GM12864 (cell line): ENCODE measurements around the gene AFF3.

ENCODE experiments used
- DNase-seq: peaks from one replicate; pipeline ENCODE4 v3.0.0-alpha.2; 2011; ENCODE audit warnings: low read depth
- H3K4me3 ChIP-seq: 2 replicates; pipeline ENCODE4 v1.5.1; 2011; ENCODE audit warnings: mild to moderate bottlenecking, low read depth, low read length, control low read depth
- CTCF ChIP-seq: IDR thresholded peaks from 2 replicates; pipeline ENCODE4 v1.5.1; 2011; ENCODE audit warnings: low read depth, mild to moderate bottlenecking, moderate library complexity, low read length, control low read depth, inconsistent platforms; ENCODE audit errors: missing control alignments

AFF3 gene

GRCh38 chr2:99852956-99853355, 289.4 kb downstream of the AFF3 start:
- no peak overlapping the region for H3K4me3 ChIP-seq
- no peak for TF ChIP-seq CTCF
- DNase-seq = no peak

- TF ChIP-seq CTCF = no peak
- H3K4me3 ChIP-seq = no peak overlapping the region
- no peak for DNase-seq
Observed at GRCh38 chr2:99852376-99852934, 289.9 kb downstream of the AFF3 start.

- no peak overlapping the region for H3K4me3 ChIP-seq
- no peak for DNase-seq
- TF ChIP-seq CTCF = no peak
Observed at GRCh38 chr2:99851811-99852210, 290.6 kb downstream of the AFF3 start.

- no peak for DNase-seq
- no peak for TF ChIP-seq CTCF
- no peak overlapping the region for H3K4me3 ChIP-seq
Observed at GRCh38 chr2:99851089-99851488, 291.3 kb downstream of the AFF3 start.

GRCh38 chr2:99850084-99850710, 292.2 kb downstream of the AFF3 start:
- no peak for TF ChIP-seq CTCF
- DNase-seq = no peak
- no peak overlapping the region for H3K4me3 ChIP-seq

GRCh38 chr2:99846462-99847107, 295.8 kb downstream of the AFF3 start:
- DNase-seq = no peak
- no peak for TF ChIP-seq CTCF
- no peak overlapping the region for H3K4me3 ChIP-seq

- TF ChIP-seq CTCF = no peak
- no peak overlapping the region for H3K4me3 ChIP-seq
- DNase-seq = no peak
Observed at GRCh38 chr2:99845296-99845695, 297.1 kb downstream of the AFF3 start.
